ENCODE results near the gene SOCS7.

SOCS7 gene

GRCh38 chr17:38364741-38365140, 13.1 kb downstream of the SOCS7 start:
- DNase-seq (ENCODE audit: low read depth in 2 of 2) = no peak

GRCh38 chr17:38369124-38369886, 17.7 kb downstream of the SOCS7 start:
- no peak for DNase-seq (ENCODE audit: low read depth in 2 of 2)

DNA sequence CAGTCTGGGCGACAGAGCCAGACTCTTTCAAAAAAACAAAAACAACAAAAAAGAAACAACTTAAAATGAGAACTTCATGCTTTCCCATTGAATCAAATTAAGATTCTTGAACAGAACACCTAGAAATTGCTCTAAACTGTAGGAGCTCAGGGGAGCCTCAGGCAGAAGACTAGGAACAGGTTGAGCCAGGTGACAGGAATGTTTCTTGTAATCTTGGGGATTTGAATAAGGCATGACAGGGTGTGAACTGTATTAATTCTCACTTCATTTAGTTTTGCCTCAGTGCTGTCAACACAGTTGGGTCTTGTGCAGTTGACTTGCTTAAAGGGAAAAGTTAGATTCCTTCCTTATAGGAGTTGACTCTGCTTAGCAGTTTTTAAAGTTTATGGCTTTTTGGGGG, 27.8 kb downstream of the SOCS7 start:
- DNase-seq (ENCODE audit: low read depth in 2 of 2) = no peak

- DNase-seq (ENCODE audit: low read depth in 2 of 2) = no peak
These were observed 43.4 kb downstream of the SOCS7 start for GRCh38 chr17:38395090-38395489.

GRCh38 chr17:38397227-38397626, 45.6 kb downstream of the SOCS7 start:
- DNase-seq (ENCODE audit: low read depth in 2 of 2) = no peak

DNA sequence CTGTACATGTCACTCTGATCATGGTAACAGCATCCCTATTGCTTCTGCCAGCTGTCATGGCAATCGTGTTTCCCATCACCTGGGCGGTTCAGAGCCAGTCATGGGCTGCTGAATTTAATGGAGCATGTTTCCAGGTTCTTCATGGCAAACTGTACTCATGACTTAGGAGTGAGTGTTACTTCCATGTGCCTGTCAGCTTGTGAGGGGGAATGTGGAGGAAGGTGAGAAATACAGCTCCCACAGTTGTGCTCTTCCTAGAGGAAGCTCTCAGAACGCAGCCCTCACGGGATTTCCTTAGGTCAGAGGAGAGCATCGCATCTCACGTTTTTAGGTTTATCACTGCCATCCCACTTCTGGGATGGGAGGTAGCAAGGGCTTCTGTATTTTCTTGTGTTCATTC, 48.6 kb downstream of the SOCS7 start:
- no peak for DNase-seq (ENCODE audit: low read depth in 2 of 2)

DNA sequence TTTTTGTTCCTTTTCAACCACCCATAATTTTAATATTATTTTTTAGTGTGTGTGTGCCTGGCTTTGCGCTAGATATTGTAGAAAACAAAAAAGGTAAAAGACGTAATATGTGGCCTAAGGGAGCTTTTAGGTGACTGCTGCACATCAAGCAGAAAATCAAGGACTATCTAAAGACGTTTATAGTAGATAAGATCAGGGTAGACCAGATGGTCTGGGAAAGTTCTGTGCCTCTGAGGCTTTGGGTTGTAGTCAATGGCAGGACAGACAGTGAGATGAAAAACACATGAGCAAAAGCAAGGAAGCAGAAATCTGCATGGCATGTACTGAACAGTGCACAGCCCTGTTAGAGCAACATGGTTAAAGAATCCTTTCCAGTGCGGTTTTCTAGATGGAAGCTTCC, 49.8 kb downstream of the SOCS7 start:
- no peak for DNase-seq (ENCODE audit: low read depth in 2 of 2)

GRCh38 chr17:38402897-38403296, 51.3 kb downstream of the SOCS7 start:
- DNase-seq (ENCODE audit: low read depth in 2 of 2) = no peak

GRCh38 chr17:38403491-38403890, 51.8 kb downstream of the SOCS7 start:
- no peak for DNase-seq (ENCODE audit: low read depth in 2 of 2)

GRCh38 chr17:38404174-38404943, 52.7 kb downstream of the SOCS7 start:
- no peak for DNase-seq (ENCODE audit: low read depth in 2 of 2)

DNA sequence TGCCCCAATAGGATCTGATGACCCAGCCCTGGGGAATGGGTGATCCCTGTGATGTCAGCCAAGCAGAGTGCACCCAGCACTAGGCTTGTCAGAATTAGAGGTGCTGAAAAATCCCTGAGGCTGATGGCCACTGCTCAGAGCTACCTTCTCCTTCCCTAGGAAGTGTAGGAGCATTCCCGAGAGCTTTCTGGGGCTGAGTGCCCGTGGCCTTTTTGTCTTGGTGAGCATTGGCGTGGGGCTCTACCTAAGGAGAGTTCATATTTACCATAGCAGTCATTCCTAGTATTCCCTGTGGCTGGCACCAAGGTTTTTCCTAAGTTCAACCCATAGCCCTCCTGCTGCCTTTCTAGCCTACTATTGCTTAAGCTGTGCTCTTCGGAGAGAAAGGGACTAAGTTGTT, 54.0 kb downstream of the SOCS7 start:
- DNase-seq (ENCODE audit: low read depth in 2 of 2) = no peak

- no peak for DNase-seq (ENCODE audit: low read depth in 2 of 2)
These were observed 58.6 kb downstream of the SOCS7 start for GRCh38 chr17:38410201-38410600.

DNA sequence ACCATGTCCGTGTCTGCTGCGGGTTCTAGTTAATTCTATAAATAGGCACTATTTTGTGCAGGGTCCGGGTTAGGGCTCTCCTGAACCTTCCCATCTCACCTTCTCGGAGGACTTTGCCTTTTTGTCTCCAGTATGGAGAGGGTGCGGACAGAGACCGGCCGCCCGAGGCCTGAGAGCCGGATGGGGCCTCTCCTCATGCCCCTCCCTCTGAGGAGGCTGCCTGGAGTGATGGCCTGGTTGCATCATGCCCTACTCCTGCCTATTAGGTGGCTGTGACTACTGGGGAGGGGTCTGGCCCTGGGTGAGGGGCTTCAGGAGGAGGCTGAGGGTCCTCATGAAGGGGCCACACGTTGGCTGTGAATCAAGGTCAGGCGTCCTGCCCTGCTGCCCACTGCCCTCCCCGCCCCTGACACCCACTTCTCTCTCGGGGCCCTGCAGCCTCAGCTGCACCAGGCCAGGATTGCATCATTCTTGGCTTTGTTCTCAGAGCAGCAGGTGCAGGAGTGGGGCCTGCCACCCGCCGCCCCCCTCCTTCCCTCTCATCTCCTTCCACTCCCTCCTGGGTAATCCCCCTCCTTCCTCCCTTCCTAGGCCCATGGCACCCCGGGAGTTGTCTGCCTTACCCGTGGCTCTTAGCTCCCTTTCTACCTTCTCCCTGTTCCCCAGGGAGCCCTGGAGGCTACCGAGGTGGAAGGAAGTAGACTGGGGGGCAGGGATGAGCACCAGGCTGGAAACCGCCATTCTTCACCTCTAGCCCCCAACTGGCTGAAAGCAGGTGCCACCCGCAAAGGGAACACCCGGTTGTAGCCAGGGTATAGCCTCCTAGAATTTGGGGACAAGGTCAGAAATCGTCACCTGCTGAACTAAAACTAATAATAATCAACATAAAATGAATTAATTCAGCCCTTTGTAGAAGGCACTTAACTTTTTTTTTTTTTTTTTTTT, 63.9 kb downstream of the SOCS7 start:
- DNase-seq (ENCODE audit: low read depth in 2 of 2) = no peak

DNA sequence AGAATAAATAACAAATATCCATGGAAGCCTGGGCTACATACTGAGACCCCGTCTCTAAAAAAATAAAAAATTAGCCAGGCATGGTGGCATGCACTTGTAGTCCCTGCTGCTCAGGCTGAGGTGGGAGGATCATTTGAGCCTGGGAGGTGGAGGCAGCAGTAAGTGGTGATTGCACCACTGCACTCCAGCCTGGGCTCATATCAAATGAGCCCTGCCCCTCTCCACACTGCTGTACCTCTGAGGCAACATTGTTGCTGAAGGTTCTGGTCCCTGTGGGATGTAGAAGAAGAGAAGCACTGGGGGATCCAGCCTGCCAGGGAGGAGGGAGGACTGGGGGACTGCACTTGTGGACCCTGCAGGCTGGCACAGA, 65.2 kb downstream of the SOCS7 start:
- DNase-seq (ENCODE audit: low read depth in 2 of 2) = no peak

GRCh38 chr17:38417210-38417951, 65.7 kb downstream of the SOCS7 start:
- no peak for DNase-seq (ENCODE audit: low read depth in 2 of 2)

- no peak for DNase-seq (ENCODE audit: low read depth in 2 of 2)
These were observed 66.5 kb downstream of the SOCS7 start for GRCh38 chr17:38418062-38418692.

DNA sequence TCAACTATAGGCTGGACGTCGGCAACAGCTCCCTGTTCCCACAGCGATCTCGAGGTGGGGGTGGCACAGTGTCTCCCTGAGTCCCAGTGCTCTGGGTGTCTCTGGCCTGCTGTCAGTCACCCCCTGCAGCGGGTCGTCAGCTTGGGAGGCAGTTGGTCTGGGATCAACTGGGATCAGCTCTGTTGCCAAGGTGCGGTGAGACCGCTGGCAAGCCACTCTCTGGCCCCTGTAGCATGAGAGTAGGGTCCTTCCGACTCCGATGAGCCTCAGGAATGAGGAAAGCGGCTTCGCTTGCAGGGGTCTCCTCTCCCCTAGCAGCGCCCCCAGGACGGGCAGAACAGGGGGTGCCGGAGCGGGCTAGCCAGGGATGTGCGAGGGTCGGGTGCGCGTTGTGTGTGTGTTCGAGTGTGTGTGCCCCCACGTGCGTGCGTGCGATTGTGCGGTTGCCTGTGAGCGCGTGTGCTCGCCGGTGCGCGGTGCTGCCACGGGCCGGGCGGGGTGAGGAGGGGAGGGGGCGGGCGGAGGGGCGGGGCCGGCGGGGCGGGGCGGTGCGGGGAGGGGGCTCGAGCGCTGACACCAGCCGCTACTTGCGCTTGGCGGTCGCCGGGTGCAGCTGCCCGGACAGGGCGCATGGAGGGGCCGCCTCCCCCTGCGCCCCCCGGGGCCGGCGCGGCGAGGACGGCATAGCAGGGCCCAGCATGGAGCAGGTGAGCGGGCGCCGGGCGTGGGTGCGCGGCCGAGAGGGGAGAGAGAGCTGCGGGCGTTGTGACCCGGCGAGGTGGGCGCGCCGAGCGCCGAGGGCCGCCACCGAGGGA, 67.3 kb downstream of the SOCS7 start:
- no peak for DNase-seq (ENCODE audit: low read depth in 2 of 2)

DNA sequence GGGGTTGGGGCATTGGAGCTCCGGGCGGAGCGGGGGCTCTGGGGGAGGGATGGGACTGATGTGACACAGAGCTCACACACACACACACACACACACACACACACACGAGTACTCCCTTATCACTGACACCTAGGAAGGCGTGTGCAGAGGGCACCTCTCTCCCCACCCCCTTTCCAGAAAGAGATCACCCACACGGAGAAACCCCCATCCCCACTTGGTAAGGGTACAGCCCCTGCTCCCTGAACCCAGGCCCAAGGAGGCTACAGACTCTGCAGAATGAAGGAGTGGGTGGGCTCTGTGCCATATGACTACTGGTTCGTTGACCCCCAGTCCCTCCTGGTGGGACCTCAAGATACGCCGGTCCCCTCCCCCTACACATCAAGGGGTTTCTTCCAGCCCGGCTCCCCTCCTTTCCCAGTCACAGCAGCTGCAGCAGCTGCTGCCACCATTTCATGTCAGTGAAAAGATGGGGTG, 67.9 kb downstream of the SOCS7 start:
- DNase-seq (ENCODE audit: low read depth in 2 of 2) = no peak

DNA sequence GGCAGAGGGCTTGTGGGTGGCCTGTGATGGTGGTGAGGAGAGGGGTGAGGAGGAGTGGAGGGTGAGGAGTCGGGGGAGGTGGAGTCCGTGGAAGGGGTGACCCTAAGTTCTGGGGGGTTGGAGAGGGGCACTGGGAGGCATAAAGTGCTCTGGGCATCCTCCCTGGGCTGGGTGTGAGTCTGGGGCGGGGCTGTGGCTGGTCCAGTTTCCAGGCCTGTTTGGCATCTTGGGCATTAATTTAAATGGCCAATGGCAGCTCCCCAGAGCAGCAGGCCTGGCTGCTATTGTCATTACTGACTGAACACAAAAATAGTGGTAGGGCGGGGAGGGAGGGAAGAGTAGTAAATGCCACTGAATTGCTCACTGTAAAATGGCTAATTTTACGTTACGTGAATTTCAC, 68.9 kb downstream of the SOCS7 start:
- DNase-seq (ENCODE audit: low read depth in 2 of 2) = no peak

Data from stimulated activated CD4-positive, alpha-beta T cell treated with anti-CD3 and anti-CD28 coated beads, Interleukin-15, amount 100 ng/mL, for 48 hours (primary cell).